ENCODE data around the gene MTSS2.
"Not testable (repeated sequence)": the region's sequence is repeated elsewhere in the genome, so short reads cannot be mapped to it uniquely, and the experiment has no call there.

The MTSS2 gene

GRCh38 chr16:70651524-70651923 is 34.3 kb downstream of the MTSS2 start:
- DNase-seq: no peak

GRCh38 chr16:70650216-70650615 is 35.6 kb downstream of the MTSS2 start:
- no peak for DNase-seq

- DNase-seq: no peak
These were observed 36.6 kb downstream of the MTSS2 start for GRCh38 chr16:70649300-70649699.

- DNase-seq: no peak
These were observed 37.2 kb downstream of the MTSS2 start for GRCh38 chr16:70648606-70649005.

- DNase-seq: no peak
These were observed 38.2 kb downstream of the MTSS2 start for GRCh38 chr16:70647441-70648359.

- DNase-seq: peak; percentile 51
These were observed 39.3 kb downstream of the MTSS2 start, which contains the start of gene IL34 for GRCh38 chr16:70646260-70647241. IL34 (plus strand) TSS chr16:70646559; CDS start chr16:70646948, 389 bp downstream.

- no peak for DNase-seq
These were observed 40.9 kb downstream of the MTSS2 start for GRCh38 chr16:70644763-70645597.

- DNase-seq: not testable (repeated sequence)
These were observed 42.6 kb downstream of the MTSS2 start for GRCh38 chr16:70643264-70643663.

- DNase-seq: no peak
These were observed 43.2 kb downstream of the MTSS2 start for GRCh38 chr16:70642633-70643032.

- DNase-seq: no peak
These were observed 46.8 kb downstream of the MTSS2 start for GRCh38 chr16:70638814-70639792.
